T-helper 1 cell (primary cell): Measurements from ENCODE around the gene IRAK4.

Source experiments
- DNase-seq, 5 donors: peaks; one replicate each; pipeline ENCODE4 v3.0.0-alpha.2; 2012 to 2020

IRAK4 gene

DNA sequence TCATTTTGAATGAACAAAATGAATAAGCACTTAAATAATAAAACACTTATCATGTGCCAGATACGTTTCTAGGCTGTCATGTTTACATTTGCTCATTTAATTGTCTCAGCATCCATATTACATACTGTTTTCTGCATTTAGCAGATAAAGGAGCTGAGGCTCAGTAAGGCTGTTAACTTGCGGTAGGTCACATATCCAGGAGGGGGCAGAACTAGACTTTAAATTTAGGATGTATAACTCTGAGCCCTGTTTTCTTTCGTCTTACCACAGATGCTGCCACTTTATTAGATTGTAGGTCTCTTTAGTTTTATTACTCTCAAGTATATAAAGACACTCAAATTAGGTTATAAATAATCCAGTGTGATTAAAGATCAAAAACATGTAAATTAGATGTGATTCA lies 17.7 kb downstream of the IRAK4 start:
- DNase-seq, result peak in 2 of 5 donors; percentile 1 to 16

DNA sequence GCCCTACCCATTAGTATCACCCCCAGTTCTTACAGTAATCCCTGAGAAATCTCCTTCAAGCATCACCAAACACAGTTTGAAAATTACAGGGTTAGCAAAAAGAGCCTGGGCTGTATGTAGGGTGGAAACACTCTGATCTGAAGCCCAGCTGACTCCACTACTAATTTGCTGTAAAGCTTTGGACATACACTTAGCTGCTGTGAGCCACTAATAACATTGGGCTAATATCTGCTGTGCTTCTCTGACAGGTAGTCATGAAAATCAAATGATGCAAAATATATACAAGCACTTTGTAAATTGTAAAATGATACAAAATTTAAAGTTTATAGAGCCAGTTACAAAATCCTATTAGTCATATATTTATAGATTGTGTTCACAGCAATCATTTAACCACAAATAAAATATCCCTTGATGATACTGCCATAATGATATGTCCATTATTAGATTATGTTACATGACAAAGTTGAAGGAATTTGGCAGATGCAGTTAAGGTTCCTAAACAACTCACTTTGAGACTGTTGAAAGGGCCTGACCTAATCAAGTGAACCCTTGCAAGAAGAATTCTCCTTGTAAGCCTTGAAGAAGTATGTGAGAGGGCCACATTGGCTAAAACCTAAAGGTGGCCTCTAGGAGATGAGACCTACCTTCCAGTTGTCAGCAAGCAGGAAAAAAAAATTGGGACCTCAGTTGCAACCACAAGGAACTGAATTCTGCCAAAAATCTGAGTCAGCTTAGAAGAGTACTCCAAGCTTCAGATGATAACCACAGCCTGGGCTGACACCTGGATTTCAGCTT lies 28.3 kb downstream of the IRAK4 start:
- no peak for DNase-seq

- DNase-seq, result no peak
Observed at GRCh38 chr12:43789941-43790340, 31.2 kb downstream of the IRAK4 start.

DNA sequence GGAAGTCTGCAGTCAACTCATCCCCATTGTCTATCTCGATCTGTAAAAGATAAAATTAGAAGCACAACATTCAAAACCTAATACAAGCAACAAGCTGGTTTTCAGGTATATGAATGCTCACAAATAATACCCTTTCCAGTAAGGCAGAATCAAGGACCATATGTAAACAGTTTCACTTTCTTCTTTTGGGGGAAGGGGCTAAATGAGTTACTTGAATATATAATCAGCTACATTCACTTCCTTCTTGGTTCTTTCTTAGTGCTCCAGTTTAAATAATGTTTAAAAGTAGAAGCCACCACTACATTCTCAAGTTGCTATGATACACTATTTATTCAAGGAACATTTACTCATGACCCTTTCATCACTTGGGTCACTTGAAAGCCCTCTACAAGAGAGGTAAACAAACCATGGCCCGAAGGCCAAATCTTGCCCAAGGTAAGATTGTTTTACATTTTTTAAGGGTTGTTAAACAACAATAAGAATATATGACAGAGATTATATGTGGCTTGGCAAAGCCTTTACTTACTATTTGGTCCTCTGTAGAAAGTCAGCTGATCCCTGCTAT lies 37.0 kb downstream of the IRAK4 start:
- no peak for DNase-seq

DNA sequence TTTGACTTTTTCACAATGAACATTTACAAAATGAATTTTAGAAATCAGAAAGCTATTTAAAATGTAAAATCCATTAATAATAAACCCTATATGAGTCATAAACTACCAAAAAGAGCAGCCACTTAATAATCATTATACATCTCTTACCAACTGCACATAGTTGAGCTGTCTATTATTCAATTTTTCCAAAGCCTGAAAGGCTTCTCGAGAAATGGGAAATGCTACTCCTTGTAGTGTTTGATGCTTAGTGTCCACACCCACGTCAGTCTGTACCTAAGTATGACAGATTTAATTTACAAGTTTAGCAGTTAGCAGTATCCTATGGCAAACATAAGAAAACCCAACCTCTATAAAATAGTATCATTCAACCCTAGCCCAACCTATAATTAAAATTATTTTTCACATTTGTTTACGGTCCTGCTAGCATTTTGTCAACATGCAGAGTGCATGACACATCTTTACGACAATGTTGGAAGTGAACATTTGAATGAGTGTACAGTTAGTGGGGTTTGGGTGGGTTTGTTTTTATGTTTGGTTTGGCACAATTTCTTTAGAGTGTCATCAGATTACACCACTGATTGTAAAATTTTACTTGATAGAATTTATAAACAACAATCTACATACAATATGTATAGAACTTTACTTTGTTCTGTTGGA lies 38.9 kb downstream of the IRAK4 start:
- no peak for DNase-seq

DNA sequence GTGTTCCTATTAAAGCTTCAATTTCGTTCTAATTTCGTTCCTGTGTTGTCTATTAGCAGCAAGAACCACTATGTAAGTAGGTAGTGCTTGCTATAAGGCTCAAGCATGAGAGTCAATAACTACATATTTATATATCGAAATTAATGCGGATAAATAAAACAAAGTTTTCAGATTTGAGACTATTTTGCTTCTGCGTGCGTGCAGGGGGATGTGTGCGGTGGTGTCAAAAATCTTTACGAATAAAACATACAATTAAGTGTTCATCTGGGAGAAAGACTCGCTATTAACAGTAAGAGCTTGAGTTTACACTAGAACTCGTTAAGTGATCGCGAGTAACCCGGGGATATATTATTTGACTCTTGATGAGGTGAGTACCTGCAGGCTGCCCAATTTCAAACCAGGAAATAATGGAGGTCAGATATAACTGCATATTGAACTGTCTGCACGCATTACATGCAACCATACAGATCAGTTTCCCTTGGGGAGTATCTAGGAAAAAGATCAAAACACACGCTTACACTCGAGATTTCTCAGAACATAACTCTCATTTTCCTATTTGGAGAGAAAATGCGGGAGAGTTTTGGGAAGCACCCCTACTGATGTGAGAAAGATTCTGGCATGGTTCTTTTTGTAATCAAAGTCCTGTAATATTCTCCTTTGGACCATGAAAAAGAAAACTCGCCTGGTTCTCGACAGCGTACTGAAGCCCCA lies 46.6 kb downstream of the IRAK4 start:
- peak in 2 of 5 donors; percentile 5 to 19 for DNase-seq

DNA sequence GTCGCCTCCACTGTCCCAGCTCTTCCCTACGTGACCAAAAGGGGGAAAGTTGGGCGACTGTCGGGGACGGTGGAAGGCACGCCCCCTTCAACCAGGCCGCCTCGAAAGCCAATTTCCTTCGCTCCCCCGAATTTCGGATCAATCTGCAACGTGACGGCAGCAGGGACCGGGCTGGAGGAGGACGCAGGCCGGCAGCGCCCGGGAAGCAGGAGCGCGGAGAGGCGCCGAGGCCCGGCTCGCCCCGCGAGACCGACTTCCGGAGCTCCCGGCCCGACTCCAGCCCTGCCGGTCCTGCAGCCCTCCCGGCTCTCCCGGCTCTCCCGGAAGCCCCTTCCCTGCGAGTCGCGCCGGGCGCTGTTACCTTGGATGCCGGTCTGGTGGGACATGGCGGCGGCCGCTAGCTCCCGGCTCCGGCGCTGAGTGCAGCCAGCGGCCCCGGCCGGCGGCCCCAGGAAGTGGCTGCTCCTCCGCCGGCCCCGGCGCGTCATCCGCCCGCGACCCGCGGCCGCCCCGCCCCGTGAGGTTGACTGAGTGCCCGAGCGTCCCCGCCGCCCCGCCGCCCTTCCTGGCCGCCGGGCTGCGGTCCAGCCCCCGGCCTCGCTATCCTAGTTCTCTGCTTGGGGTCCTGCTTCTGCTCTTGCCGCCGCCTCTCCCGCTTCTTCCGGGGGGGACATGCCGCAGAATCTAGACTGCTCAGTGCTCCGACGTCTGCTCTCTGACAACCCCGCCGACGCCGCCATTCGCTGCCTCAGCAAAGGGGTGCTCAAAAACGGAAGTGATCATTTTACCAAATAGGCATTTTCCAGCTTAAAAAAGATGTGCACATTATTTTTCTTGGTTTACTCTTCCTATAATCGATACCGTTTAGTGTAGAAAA lies 47.3 kb downstream of the IRAK4 start, which contains the start of gene TWF1:
Gene TWF1 (minus strand): TSS at position 458 of the 877 bp plus-strand sequence. CDS start 72 bp downstream, at position 386.
- DNase-seq, result peak; percentile 64 to 84 (median 75)

DNA sequence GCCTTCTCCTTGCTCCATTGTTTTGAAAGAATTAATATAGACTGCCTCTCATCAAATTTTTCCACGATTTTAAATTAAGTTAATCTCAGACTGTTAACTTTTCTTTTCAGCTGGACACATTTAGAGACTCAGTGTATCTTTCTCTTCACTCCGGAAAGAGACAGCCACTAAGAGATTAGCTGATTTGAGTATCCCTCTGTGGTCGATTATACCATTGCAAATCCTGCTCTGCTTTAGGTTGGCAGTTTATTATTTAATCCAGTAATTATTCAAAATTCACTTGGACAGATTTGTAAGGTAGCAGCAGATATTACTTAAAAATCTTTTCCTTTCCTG lies 48.0 kb downstream of the IRAK4 start:
- no peak for DNase-seq

GRCh38 chr12:43807386-43807785 lies 48.6 kb downstream of the IRAK4 start:
- no peak for DNase-seq

DNA sequence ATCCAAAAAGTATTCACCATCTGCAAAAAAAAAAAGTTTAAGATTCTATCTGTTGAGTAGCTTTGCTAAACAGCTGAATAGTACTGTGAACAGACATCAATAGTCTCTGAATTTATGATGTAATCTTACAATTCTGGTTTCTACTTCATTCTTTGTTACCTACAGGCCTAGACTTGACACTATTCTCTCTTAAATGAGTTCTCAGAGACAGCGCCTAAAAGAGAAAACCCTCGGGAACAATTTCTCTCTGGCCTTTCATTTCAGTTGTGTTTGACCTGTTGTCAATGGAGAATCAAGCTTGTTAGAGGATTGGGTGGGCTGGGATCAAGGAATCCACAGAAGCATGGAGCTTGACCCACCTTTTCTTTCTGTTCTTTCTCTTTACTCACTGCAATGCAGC lies 53.3 kb downstream of the IRAK4 start:
- DNase-seq, result no peak

- DNase-seq, result no peak
Observed at GRCh38 chr12:43812926-43813325, 54.2 kb downstream of the IRAK4 start.

DNA sequence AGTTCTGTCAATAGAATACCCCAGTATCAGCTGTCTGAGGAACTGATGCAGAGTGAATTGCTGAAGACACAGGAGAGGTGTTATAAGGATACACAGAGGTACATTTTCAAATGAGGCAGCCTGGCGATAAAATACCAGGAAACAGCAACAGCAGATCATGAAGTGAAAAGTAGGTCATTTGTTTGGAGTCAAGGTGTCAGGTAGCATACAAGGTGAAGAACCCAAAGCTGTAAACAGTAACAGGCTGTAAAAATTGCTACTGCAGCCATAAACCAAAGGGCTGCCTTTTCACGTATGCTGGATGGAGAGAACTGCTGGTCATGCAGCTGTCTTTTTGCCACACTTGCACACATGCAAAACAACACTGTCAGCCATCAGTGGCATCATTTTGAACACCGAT lies 56.7 kb downstream of the IRAK4 start:
- DNase-seq, result no peak

DNA sequence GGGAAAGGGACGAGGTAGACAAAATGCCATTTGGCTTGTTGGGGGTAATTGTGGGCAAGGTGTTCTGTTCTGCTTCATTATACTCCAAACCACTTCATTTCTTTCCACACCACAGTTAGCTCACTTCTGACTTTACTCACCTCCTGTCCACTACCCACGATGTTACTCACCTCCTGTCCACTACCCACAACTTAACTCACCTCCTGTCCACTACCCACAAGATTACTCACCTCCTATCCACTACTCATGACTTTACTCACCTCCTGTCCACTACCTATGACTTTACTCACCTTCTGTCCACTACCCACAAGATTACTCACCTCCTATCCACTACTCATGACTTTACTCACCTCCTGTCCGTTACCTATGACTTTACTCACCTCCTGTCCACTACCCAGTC lies 57.4 kb downstream of the IRAK4 start:
- DNase-seq, result no peak

- DNase-seq, result no peak
Observed at GRCh38 chr12:43824207-43824775, 65.5 kb downstream of the IRAK4 start.

DNA sequence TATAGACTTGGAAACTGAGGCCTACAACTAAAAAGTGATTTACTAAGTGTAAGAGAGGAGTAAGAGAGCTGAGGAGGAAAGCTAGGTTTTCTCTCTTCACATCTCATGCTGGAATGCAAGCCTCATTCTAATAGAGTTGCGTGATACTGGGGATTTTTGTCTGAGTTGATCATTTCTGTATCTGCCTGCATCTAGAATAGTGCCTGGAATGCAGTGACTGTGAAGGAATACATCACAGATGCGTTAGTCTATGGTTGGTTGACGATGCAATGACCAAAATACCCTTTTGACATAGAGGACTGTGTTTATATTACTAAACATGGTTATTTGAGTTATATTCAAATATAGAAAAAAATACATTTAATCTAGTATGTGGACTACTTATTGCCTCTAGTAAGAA lies 67.9 kb downstream of the IRAK4 start:
- DNase-seq, result no peak

- no peak for DNase-seq
Observed at GRCh38 chr12:43827093-43827492, 68.3 kb downstream of the IRAK4 start.

DNA sequence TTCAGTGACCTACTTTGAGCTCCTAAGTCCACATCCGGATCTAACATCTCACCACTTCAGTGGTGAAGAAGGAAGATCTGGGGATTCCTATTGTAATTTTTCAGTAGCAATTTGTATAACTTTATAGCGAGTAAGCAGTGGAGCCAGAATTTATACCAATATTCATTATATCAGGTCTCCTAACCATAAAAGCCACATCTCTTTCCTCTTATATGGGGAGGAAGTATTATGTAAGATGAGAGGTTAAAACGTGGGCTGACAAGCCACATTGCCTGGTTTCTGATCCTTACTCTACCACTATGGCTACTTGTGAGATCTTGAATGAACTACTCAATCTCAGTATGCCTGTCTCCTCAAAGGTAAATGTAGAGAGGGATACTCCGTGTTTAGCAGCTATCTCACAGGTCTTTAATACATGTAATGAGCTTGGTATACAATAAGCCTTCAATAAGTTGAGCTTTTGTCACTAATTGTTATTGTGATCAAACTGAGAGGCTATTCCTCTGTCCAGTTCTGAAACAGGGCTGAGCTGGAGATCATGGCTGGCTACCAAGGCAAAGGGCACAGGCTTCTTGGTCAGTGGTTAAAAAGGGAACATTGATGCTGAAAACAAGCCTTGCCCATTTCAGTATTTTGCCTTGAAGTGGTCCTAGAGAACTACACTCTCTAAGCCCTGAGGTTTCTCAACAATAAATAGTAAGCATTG lies 73.9 kb downstream of the IRAK4 start:
- peak in 1 of 5 donors; percentile 26 for DNase-seq

- peak in 1 of 5 donors; percentile 15 for DNase-seq
Observed at GRCh38 chr12:43835264-43835655, 76.5 kb downstream of the IRAK4 start.

DNA sequence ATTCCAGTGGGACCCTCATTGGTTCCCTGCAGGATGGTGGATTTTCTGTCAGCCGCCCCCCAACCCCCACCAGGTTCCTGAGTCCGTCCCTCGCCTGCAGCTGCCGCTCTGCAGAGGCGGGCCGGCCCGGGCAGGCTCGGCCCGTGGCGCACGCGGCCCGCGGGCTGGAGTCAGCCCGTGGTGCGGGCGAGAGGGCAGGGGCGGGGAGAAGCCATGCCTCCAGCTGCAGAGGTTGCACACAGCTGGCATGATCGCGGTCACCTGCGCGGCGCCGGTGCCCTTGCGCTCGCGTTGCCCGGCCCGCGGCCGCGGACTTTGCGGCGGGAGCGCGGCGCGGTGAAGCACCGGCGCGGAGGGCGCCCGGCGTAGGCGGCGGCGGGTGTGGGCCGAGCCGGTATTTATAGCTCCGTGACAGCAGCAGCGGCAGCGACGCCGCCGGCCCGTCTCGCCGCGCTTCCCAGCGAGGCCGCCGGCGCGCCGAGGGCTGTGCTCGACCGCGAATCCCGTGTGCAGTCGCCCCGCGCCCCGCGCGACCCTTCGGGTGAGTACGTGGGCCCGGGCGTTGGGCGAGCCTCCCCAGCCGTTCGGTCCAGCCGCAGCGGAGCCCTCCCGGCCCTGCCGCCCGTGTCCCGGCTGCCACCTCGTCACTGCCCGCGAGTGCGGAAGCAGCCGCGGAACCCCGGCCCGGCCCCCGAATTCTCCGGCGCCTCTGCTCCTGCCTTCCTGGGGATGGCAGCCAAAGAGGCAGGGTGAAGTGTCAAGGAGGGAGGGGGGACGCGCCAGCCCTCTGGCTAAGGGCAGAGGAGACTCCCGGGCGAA lies 77.1 kb downstream of the IRAK4 start, which contains the start of gene TMEM117:
Gene TMEM117 (plus strand): TSS at position 426 of the 819 bp plus-strand sequence.
- DNase-seq, result peak; percentile 23 to 58 (median 49)

DNA sequence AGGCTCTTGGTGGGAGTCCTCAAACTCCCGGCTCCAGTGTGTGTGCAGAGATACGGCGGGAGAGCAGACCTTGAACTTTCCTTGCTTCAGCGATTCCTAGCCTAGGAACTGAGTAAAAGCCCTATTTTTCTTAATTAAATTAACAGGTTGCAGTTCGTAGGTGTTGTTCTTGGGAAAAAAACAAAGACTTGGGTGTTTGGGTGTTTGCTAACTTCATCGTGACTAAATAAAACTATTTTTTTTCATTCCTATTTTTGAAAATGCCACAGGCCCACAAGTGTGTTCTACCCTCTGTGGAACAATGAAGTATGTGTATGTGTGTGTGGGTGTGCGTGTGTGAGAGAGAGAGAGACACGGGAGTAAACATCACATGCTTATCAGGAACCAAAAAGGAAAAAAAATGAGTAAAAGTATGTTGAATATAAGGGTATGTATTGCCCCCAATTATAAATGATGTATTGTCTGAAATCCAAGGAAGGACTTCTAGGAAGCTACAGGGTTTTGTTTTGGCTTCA lies 77.8 kb downstream of the IRAK4 start:
- DNase-seq, result peak in 1 of 5 donors; percentile 2
